Nucleus accumbens (tissue), 56 donors: ENCODE measurements around the gene CCDC171.
"Not testable (repeated sequence)": the region's sequence is repeated elsewhere in the genome, so short reads cannot be mapped to it uniquely, and the experiment has no call there.

Experiments used
- DNase-seq, 56 donors: peaks; one replicate each; lab custom pipeline; 2025; lab: John Stamatoyannopoulos, UW

Gene CCDC171

GRCh38 chr9:15670246-15670645, 117.4 kb downstream of the CCDC171 start:
- no peak for DNase-seq

- no peak for DNase-seq
These were observed 118.1 kb downstream of the CCDC171 start for GRCh38 chr9:15670894-15671293.

- no peak for DNase-seq
These were observed 140.9 kb downstream of the CCDC171 start for GRCh38 chr9:15693701-15694100.

GRCh38 chr9:15696979-15697378, 144.1 kb downstream of the CCDC171 start:
- no peak for DNase-seq

- DNase-seq = peak in 6 of 56 donors; percentile 4 to 32 (median 12)
These were observed 144.6 kb downstream of the CCDC171 start for GRCh38 chr9:15697446-15697851.

GRCh38 chr9:15699876-15700559, 147.2 kb downstream of the CCDC171 start:
- DNase-seq = not testable (repeated sequence)

- no peak for DNase-seq
These were observed 154.2 kb downstream of the CCDC171 start for GRCh38 chr9:15707000-15707399.

- DNase-seq = no peak
These were observed 158.7 kb downstream of the CCDC171 start for GRCh38 chr9:15711531-15711930.

- DNase-seq = no peak
These were observed 159.1 kb downstream of the CCDC171 start for GRCh38 chr9:15711931-15712330.

GRCh38 chr9:15714746-15715145, 161.9 kb downstream of the CCDC171 start:
- no peak for DNase-seq

- DNase-seq = no peak
These were observed 164.6 kb downstream of the CCDC171 start for GRCh38 chr9:15717290-15717967.

GRCh38 chr9:15718423-15718822, 165.6 kb downstream of the CCDC171 start:
- DNase-seq = no peak

- DNase-seq = no peak
These were observed 168.0 kb downstream of the CCDC171 start for GRCh38 chr9:15720861-15721260.

- no peak for DNase-seq
These were observed 170.0 kb downstream of the CCDC171 start for GRCh38 chr9:15722888-15723287.

GRCh38 chr9:15724016-15724415, 171.2 kb downstream of the CCDC171 start:
- DNase-seq = no peak

- DNase-seq = no peak
These were observed 171.8 kb downstream of the CCDC171 start for GRCh38 chr9:15724612-15725011.

- no peak for DNase-seq
These were observed 173.1 kb downstream of the CCDC171 start for GRCh38 chr9:15725953-15726352.

GRCh38 chr9:15729507-15729906, 176.7 kb downstream of the CCDC171 start:
- no peak for DNase-seq

- DNase-seq = no peak
These were observed 182.4 kb downstream of the CCDC171 start for GRCh38 chr9:15735083-15735857.

- DNase-seq = no peak
These were observed 183.7 kb downstream of the CCDC171 start for GRCh38 chr9:15736569-15736968.

GRCh38 chr9:15738011-15738410, 185.2 kb downstream of the CCDC171 start:
- DNase-seq = no peak
